Stimulated activated effector memory CD8-positive, alpha-beta T cell treated with anti-CD3 and anti-CD28 coated beads, Interleukin-12 subunit alpha, Interleukin-12 subunit beta, amount 100 ng/mL, for 72 hours (primary cell): ENCODE data around the gene MIDN.
"Not testable (repeated sequence)": the region's sequence is repeated elsewhere in the genome, so short reads cannot be mapped to it uniquely, and the experiment has no call there.

Experiments
- ATAC-seq: fragments of 150-1000 bp; cut with Tn5 transposase; 2 replicates; pipeline ENCODE4 v1.10.0; 2021
- DNase-seq, 2 donors: peaks; one replicate each; pipeline ENCODE4 v3.0.0; 2021 to 2022; ENCODE audit warnings: low spot score in 2 of 2
- H3K27ac Mint-ChIP-seq: one replicate; pipeline ENCODE4 v1.8.0; 2022; ENCODE audit warnings: mild to moderate bottlenecking, mixed read lengths
- H3K36me3 Mint-ChIP-seq: one replicate; pipeline ENCODE4 v1.8.0; 2022; ENCODE audit warnings: mild to moderate bottlenecking, mixed read lengths
- H3K4me1 Mint-ChIP-seq: one replicate; pipeline ENCODE4 v1.8.0; 2022; ENCODE audit warnings: mixed read lengths
- H3K4me3 Mint-ChIP-seq: one replicate; pipeline ENCODE4 v1.8.0; 2022; ENCODE audit warnings: mild to moderate bottlenecking, mixed read lengths
- H3K9me3 Mint-ChIP-seq: one replicate; pipeline ENCODE4 v1.8.0; 2022; ENCODE audit warnings: mixed read lengths

The MIDN gene

DNA sequence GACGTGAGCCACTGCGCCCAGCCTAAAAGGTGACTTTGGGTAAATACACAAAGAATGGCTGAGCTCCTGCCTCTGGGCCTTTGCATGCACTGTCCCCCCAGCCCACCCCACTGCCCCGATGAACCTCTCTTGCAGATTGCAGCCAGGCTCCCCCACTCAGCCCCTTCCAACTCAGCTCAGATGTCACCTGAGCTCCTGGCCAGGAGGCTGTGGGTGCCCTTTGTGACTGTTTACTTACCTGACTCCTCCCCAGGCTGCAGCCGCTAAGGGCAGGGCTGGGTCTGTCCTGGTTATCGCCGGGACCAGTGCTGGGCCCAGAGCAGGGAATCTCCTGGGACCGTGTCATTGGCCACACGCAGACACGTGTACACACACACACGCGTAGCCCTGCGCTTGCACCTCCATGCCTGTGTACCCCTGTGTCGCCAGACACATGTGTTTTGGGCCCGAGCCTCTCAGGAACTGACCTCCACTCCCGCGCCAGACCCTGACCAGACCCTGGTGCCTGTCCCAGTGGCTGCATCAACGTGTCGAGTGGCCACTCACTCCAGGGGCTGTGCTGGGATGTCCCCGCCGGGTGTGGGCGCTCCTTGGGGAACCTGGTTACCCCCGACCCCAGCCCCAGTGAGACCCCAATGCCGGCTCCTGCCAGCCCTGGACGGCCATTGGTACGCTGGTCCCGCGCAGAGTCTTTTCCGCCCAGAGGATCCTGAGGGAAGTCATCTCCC lies 56.0 kb downstream of the MIDN start:
- peak; percentile 19 for ATAC-seq
- Mint-ChIP-seq H3K9me3 (no peaks in the 10 kb centered on the region), H3K4me3 (no peak overlapping the region), H3K27ac (no peak overlapping the region), H3K4me1 (no peaks in the 10 kb centered on the region), H3K36me3 (no peaks in the 10 kb centered on the region)
- no peak for DNase-seq

DNA sequence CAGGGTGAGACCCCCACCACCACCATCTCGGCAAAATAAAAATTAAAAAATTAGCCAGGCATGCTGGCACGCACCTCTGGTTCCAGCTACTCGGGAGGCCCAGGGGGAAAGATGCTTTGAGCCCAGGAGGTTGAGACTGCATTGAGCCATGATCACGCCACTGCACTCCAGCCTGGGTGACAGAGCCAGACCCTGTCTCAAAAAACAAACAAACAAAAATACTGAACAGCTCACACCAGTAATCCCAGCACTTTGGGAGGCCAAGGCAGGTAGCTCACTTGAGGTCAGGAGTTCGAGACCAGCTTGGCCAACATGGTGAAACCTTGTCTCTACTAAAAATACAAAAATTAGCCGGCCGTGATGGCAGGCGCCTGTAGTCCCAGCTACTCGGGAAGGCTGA lies 57.0 kb downstream of the MIDN start:
- H3K27ac Mint-ChIP-seq, H3K4me3 Mint-ChIP-seq, H3K36me3 Mint-ChIP-seq, H3K9me3 Mint-ChIP-seq, H3K4me1 Mint-ChIP-seq, DNase-seq, ATAC-seq: not testable (repeated sequence)

DNA sequence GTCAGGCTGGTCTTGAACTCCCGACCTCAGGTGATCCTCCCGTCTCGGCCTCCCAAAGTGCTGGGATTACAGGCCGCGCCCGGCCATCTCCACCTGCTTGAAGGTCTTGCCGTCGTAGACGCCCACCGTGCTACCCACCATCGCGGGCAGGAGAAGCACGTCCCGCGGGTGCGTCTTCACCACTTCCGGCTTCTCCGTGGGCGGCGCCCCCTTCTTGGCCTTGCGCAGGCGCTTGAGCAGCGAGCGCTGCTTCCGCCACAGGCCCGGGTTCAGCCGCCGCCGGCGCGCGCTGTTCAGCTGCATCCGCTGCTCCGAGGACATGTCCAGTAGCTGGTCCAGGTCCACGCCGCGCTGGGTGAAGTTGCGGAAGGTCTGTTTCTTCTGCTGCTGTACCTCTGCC lies 58.9 kb downstream of the MIDN start:
- no peak for ATAC-seq
- Mint-ChIP-seq H3K4me3 (no peak overlapping the region), H3K4me1 (no peaks in the 10 kb centered on the region), H3K36me3 (no peaks in the 10 kb centered on the region), H3K9me3 (no peaks in the 10 kb centered on the region), H3K27ac (no peak overlapping the region)
- no peak for DNase-seq

DNA sequence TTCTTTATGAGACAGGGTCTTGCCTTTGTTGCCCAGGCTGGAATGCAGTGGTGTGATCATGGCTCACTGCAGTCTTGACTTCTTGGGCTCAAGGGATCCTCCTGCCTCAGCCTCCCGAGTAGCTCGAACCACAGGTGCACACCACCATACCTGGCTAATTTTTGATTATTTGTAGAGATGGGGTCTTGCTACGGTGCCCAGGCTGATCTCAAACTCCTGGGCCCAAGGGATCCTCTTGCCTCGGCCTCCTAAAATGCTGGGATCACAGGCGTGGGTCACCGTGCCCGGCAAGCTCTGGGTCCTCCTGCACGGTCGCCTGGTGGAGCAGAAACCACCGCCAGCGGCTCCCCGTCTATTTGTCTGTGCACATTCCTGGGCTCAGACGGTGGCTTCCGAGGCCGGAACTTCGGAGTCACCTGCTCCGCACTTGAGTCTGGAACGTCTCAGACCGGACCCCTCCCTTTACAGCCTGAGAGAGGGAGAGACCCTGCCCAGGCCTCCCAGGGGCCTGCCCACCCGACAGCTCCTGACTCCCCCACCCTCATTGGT lies 59.4 kb downstream of the MIDN start:
- no peak overlapping the region for H3K27ac Mint-ChIP-seq
- no peak for DNase-seq
- H3K9me3 Mint-ChIP-seq, result no peaks in the 10 kb centered on the region
- no peak overlapping the region for H3K4me3 Mint-ChIP-seq
- no peak for ATAC-seq
- H3K36me3 Mint-ChIP-seq, result no peaks in the 10 kb centered on the region
- no peaks in the 10 kb centered on the region for H3K4me1 Mint-ChIP-seq

DNA sequence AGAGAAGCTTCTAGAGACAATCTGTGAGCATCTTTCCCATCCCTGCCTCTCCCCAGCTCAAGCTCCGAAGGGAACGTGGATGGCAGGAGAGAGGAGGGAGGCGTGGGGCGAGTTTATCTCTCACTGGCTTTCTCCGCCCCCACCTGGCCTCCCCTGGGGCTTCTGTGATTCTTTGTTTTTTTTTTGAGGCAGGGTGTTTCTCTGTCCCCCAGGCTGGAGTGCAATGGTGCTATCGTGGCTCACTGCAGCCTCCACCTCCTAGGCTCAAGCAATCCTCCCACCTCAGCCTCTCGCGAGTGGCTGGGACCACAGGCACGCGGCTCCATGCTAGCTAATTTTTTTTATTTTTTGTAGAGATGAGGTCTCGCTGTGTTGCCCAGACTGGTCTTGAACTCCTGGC lies 60.3 kb downstream of the MIDN start:
- Mint-ChIP-seq H3K4me3 (no peak overlapping the region), H3K9me3 (no peaks in the 10 kb centered on the region), H3K36me3 (no peaks in the 10 kb centered on the region), H3K4me1 (no peaks in the 10 kb centered on the region), H3K27ac (no peak overlapping the region)
- DNase-seq, result no peak
- ATAC-seq, result no peak
